WTC11 (cell line): Measurements from ENCODE around the gene PARVB. TPM values are rescaled to one million over a fixed set of nuclear protein-coding genes. Genes with fewer than 3 reads are reported as not detected.

ENCODE experiments used
- ATAC-seq: fragments of 200-7000 bp; cut with Tn5 transposase; 2 replicates; pipeline ENCODE4 v1.10.0; 2021; ENCODE audit warnings: mild to moderate bottlenecking, moderate library complexity
- CTCF ChIA-PET: fragments of 300-600 bp; sonication (Branson Sonifier 250); formaldehyde crosslinking; loops from one replicate; lab custom pipeline; 2021; ENCODE audit warnings: antibody characterized with exemption; lab: Charles Lee
- POLR2A ChIA-PET: fragments of 350-600 bp; sonication (Branson Sonifier 250); formaldehyde crosslinking; loops from one replicate; lab custom pipeline; 2021; ENCODE audit warnings: antibody characterized with exemption; lab: Charles Lee
- DNase-seq: peaks from one replicate; pipeline ENCODE4 v3.0.0; 2021; ENCODE audit warnings: low spot score
- H3K27ac Mint-ChIP-seq: 2 replicates; pipeline ENCODE4 v1.8.0; 2021; ENCODE audit warnings: mixed read lengths
- H3K27me3 Mint-ChIP-seq: 2 replicates; pipeline ENCODE4 v1.8.0; 2021; ENCODE audit warnings: low read depth, mild to moderate bottlenecking, moderate library complexity, mixed read lengths
- H3K36me3 Mint-ChIP-seq: 2 replicates; pipeline ENCODE4 v1.8.0; 2021; ENCODE audit warnings: mixed read lengths
- H3K4me1 Mint-ChIP-seq: 2 replicates; pipeline ENCODE4 v1.8.0; 2022; ENCODE audit warnings: mixed read lengths
- H3K4me3 Mint-ChIP-seq: 2 replicates; pipeline ENCODE4 v1.8.0; 2021; ENCODE audit warnings: mild to moderate bottlenecking, moderate library complexity, mixed read lengths
- H3K9me3 Mint-ChIP-seq: 2 replicates; pipeline ENCODE4 v1.8.0; 2021; ENCODE audit warnings: mixed read lengths
- CREB1 ChIP-seq: sonication (generic); formaldehyde crosslinking; IDR thresholded peaks from 2 replicates; pipeline ENCODE4 v1.8.0; 2023; ENCODE audit warnings: mild to moderate bottlenecking, missing genetic modification reagents
- EMX1 ChIP-seq: fragments of 250-450 bp; sonication (Bioruptor Pico); IDR thresholded peaks from 2 replicates; pipeline ENCODE4 v1.8.0; 2021; ENCODE audit warnings: mild to moderate bottlenecking
- ESRRA ChIP-seq: sonication (generic); formaldehyde crosslinking; IDR thresholded peaks from 2 replicates; pipeline ENCODE4 v1.8.1; 2022; ENCODE audit warnings: mild to moderate bottlenecking, missing genetic modification reagents, borderline replicate concordance
- GABPB1 ChIP-seq: sonication (generic); formaldehyde crosslinking; IDR thresholded peaks from 2 replicates; pipeline ENCODE4 v1.8.1; 2023; ENCODE audit warnings: mild to moderate bottlenecking, missing genetic modification reagents
- GTF2I ChIP-seq: fragments of 250-450 bp; sonication (Bioruptor Pico); conservative IDR thresholded peaks from 2 replicates; pipeline ENCODE4 v1.4.0; 2021; ENCODE audit warnings: mild to moderate bottlenecking
- IRF2 ChIP-seq: sonication (generic); formaldehyde crosslinking; IDR thresholded peaks from 2 replicates; pipeline ENCODE4 v1.8.0; 2022; ENCODE audit warnings: low read depth, missing genetic modification reagents, borderline replicate concordance
- MXD4 ChIP-seq: fragments of 250-450 bp; sonication (Bioruptor Pico); IDR thresholded peaks from 2 replicates; pipeline ENCODE4 v1.8.0; 2021; ENCODE audit warnings: mild to moderate bottlenecking, moderate library complexity, borderline replicate concordance
- OVOL2 ChIP-seq: fragments of 250-450 bp; sonication (Bioruptor Pico); IDR thresholded peaks from 2 replicates; pipeline ENCODE4 v1.9.0; 2021; ENCODE audit warnings: mild to moderate bottlenecking, borderline replicate concordance
- RORB ChIP-seq: fragments of 250-450 bp; sonication (Bioruptor Pico); IDR thresholded peaks from 2 replicates; pipeline ENCODE4 v1.9.0; 2021; ENCODE audit warnings: mild to moderate bottlenecking
- SMAD3 ChIP-seq: sonication (generic); formaldehyde crosslinking; IDR thresholded peaks from 2 replicates; pipeline ENCODE4 v1.8.0; 2022; ENCODE audit warnings: missing genetic modification reagents, mild to moderate bottlenecking, borderline replicate concordance
- TCF7 ChIP-seq: sonication (generic); formaldehyde crosslinking; IDR thresholded peaks from 2 replicates; pipeline ENCODE4 v1.8.0; 2022; ENCODE audit warnings: mild to moderate bottlenecking, low read depth, missing genetic modification reagents, moderate library complexity
- TEAD4 ChIP-seq: sonication (generic); formaldehyde crosslinking; IDR thresholded peaks from 2 replicates; pipeline ENCODE4 v1.8.0; 2022; ENCODE audit warnings: mild to moderate bottlenecking, missing genetic modification reagents
- TP53 ChIP-seq: sonication (generic); formaldehyde crosslinking; IDR thresholded peaks from 2 replicates; pipeline ENCODE4 v1.8.1; 2023; ENCODE audit warnings: mild to moderate bottlenecking, missing genetic modification reagents
- total RNA-seq: library from RNA; stranded (reverse); gene quantifications from 3 replicates; pipeline ENCODE4 v1.2.3, GENCODE V29; 2021
- TF ChIP-seq, protein P1 (sequence below): fragments of 250-450 bp; sonication (Bioruptor Pico); IDR thresholded peaks from 2 replicates; pipeline ENCODE4 v1.9.0; 2021; ENCODE audit warnings: mild to moderate bottlenecking
- TF ChIP-seq, protein P2 (sequence below): fragments of 250-450 bp; sonication (Bioruptor Pico); IDR thresholded peaks from 2 replicates; pipeline ENCODE4 v2.1.2; 2022; ENCODE audit warnings: mild to moderate bottlenecking, moderate library complexity
- TF ChIP-seq, protein P3 (sequence below): sonication (generic); formaldehyde crosslinking; IDR thresholded peaks from 2 replicates; pipeline ENCODE4 v1.8.1; 2022; ENCODE audit warnings: mild to moderate bottlenecking, missing genetic modification reagents, moderate library complexity, borderline replicate concordance
- TF ChIP-seq, protein P4 (sequence below): fragments of 200-600 bp; IDR thresholded peaks from 2 replicates; pipeline ENCODE4 v1.8.0; 2022; ENCODE audit warnings: antibody characterized with exemption
- TF ChIP-seq, protein P5 (sequence below): sonication (generic); formaldehyde crosslinking; IDR thresholded peaks from 2 replicates; pipeline ENCODE4 v1.8.0; 2022; ENCODE audit warnings: mild to moderate bottlenecking, missing genetic modification reagents
- TF ChIP-seq, protein P6 (sequence below): sonication (generic); formaldehyde crosslinking; IDR thresholded peaks from 2 replicates; pipeline ENCODE4 v1.8.1; 2022; ENCODE audit warnings: low read depth, missing genetic modification reagents, borderline replicate concordance

Gene PARVB
- total RNA-seq, 1 experiment from 2014 or later: 3.3 TPM

DNA sequence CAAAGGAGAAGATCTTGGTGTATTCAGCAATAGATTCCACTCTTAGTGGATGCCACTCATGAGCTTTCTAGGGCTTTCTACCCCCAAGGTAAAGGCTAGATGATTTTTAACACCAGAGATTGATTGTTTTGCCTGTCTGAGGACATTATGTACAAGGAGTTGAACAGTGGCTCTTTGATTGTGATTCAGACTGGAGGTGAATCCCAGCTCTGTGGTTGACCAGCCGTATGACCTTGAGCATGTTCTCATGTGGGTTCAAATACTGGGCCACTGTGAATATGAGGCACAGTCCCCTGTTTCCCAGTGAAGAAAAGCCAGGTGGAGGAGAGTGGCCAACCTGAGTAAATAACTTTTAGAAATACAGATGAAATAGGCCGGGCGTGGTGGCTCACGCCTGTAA lies 24.0 kb upstream of the PARVB start:
- Mint-ChIP-seq H3K4me3 (no peak overlapping the region), H3K9me3 (no peaks in the 10 kb centered on the region), H3K4me1 (peaks cover 4% of the 10 kb centered on the region), H3K36me3 (peaks cover 34% of the 10 kb centered on the region)
- POLR2A ChIA-PET: no interaction called here
- TF ChIP-seq GTF2I (CRISPR knock-in tag) (no peak), TCF7 (CRISPR knock-in tag) (no peak), MXD4 (no peak), EMX1 (CRISPR knock-in tag) (no peak), SMAD3 (CRISPR knock-in tag) (no peak), RORB (no peak), TEAD4 (CRISPR knock-in tag) (no peak), CREB1 (CRISPR knock-in tag) (no peak)
- TF ChIP-seq, protein P1, sequence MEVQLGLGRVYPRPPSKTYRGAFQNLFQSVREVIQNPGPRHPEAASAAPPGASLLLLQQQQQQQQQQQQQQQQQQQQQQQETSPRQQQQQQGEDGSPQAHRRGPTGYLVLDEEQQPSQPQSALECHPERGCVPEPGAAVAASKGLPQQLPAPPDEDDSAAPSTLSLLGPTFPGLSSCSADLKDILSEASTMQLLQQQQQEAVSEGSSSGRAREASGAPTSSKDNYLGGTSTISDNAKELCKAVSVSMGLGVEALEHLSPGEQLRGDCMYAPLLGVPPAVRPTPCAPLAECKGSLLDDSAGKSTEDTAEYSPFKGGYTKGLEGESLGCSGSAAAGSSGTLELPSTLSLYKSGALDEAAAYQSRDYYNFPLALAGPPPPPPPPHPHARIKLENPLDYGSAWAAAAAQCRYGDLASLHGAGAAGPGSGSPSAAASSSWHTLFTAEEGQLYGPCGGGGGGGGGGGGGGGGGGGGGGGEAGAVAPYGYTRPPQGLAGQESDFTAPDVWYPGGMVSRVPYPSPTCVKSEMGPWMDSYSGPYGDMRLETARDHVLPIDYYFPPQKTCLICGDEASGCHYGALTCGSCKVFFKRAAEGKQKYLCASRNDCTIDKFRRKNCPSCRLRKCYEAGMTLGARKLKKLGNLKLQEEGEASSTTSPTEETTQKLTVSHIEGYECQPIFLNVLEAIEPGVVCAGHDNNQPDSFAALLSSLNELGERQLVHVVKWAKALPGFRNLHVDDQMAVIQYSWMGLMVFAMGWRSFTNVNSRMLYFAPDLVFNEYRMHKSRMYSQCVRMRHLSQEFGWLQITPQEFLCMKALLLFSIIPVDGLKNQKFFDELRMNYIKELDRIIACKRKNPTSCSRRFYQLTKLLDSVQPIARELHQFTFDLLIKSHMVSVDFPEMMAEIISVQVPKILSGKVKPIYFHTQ (CRISPR knock-in tag): no peak
- TF ChIP-seq, protein P2, sequence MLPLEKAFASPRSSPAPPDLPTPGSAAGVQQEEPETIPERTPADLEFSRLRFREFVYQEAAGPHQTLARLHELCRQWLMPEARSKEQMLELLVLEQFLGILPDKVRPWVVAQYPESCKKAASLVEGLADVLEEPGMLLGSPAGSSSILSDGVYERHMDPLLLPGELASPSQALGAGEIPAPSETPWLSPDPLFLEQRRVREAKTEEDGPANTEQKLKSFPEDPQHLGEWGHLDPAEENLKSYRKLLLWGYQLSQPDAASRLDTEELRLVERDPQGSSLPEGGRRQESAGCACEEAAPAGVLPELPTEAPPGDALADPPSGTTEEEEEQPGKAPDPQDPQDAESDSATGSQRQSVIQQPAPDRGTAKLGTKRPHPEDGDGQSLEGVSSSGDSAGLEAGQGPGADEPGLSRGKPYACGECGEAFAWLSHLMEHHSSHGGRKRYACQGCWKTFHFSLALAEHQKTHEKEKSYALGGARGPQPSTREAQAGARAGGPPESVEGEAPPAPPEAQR (CRISPR knock-in tag): no peak
- TF ChIP-seq, all 79 proteins: peak for 0
- H3K27ac Mint-ChIP-seq: no peak overlapping the region
- CTCF ChIA-PET: no interaction called here
- ATAC-seq: no peak
- no peak for DNase-seq
- H3K27me3 Mint-ChIP-seq: no peaks in the 10 kb centered on the region

DNA sequence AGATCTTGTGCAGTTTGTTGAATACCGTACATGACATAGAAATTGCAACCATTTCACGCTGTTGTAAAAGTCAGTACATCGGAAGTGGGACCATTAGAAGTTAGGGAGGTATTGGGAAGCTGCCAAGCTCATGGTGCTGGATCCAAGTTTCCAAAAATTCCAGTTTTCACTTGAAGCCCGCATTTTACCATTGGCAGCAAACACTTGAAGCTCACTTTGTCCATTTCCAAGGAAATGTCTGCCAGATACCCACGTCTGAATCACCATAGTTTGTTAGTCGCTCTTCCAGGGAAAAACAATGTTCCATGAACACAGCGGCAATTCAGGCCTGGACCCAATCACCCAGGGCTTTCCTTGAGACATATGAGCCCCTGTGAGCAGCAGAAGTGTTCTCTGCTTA lies 22.6 kb upstream of the PARVB start:
- Mint-ChIP-seq H3K4me3 (no peak overlapping the region), H3K36me3 (peaks cover 36% of the 10 kb centered on the region), H3K4me1 (peaks cover 4% of the 10 kb centered on the region), H3K27ac (no peak overlapping the region), H3K27me3 (no peaks in the 10 kb centered on the region), H3K9me3 (peaks cover 7% of the 10 kb centered on the region)
- TF ChIP-seq, protein P3, sequence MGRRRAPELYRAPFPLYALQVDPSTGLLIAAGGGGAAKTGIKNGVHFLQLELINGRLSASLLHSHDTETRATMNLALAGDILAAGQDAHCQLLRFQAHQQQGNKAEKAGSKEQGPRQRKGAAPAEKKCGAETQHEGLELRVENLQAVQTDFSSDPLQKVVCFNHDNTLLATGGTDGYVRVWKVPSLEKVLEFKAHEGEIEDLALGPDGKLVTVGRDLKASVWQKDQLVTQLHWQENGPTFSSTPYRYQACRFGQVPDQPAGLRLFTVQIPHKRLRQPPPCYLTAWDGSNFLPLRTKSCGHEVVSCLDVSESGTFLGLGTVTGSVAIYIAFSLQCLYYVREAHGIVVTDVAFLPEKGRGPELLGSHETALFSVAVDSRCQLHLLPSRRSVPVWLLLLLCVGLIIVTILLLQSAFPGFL: no peak
- TF ChIP-seq, protein P4, sequence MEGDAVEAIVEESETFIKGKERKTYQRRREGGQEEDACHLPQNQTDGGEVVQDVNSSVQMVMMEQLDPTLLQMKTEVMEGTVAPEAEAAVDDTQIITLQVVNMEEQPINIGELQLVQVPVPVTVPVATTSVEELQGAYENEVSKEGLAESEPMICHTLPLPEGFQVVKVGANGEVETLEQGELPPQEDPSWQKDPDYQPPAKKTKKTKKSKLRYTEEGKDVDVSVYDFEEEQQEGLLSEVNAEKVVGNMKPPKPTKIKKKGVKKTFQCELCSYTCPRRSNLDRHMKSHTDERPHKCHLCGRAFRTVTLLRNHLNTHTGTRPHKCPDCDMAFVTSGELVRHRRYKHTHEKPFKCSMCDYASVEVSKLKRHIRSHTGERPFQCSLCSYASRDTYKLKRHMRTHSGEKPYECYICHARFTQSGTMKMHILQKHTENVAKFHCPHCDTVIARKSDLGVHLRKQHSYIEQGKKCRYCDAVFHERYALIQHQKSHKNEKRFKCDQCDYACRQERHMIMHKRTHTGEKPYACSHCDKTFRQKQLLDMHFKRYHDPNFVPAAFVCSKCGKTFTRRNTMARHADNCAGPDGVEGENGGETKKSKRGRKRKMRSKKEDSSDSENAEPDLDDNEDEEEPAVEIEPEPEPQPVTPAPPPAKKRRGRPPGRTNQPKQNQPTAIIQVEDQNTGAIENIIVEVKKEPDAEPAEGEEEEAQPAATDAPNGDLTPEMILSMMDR: no peak
- TF ChIP-seq TP53: no peak
- TF ChIP-seq, protein P5, sequence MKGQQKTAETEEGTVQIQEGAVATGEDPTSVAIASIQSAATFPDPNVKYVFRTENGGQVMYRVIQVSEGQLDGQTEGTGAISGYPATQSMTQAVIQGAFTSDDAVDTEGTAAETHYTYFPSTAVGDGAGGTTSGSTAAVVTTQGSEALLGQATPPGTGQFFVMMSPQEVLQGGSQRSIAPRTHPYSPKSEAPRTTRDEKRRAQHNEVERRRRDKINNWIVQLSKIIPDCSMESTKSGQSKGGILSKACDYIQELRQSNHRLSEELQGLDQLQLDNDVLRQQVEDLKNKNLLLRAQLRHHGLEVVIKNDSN (CRISPR knock-in tag): no peak
- TF ChIP-seq GABPB1: no peak
- TF ChIP-seq, protein P6, sequence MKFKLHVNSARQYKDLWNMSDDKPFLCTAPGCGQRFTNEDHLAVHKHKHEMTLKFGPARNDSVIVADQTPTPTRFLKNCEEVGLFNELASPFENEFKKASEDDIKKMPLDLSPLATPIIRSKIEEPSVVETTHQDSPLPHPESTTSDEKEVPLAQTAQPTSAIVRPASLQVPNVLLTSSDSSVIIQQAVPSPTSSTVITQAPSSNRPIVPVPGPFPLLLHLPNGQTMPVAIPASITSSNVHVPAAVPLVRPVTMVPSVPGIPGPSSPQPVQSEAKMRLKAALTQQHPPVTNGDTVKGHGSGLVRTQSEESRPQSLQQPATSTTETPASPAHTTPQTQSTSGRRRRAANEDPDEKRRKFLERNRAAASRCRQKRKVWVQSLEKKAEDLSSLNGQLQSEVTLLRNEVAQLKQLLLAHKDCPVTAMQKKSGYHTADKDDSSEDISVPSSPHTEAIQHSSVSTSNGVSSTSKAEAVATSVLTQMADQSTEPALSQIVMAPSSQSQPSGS (CRISPR knock-in tag): no peak
- TF ChIP-seq ESRRA: no peak
- no peak for TF ChIP-seq OVOL2
- no peak for TF ChIP-seq IRF2 (CRISPR knock-in tag)
- CTCF ChIA-PET: interaction anchor here (4.1 kb wide), 1 partner anchor 8 kb away, joined by 20 read pairs; no protein-coding TSS in a partner anchor
- ATAC-seq (no peak), DNase-seq (no peak)
- POLR2A ChIA-PET: no interaction called here
